Spleen (tissue), 11 donors: ENCODE results near the gene IFNGR1. TPM values are rescaled to one million over a fixed set of nuclear protein-coding genes. Genes with fewer than 3 reads are reported as not detected.

Experiments used
- DNase-seq: peaks from one replicate; pipeline ENCODE4 v3.0.0-alpha.2; 2020
- H3K27ac ChIP-seq, 8 donors: fragments of 200-600 bp; sonication (generic) in 7 of 8; 1 replicate in 4 of 8; 2 replicates in 4 of 8; pipeline versions ENCODE4 v1.5.0 to v1.8.0; 2016 to 2021; ENCODE audit warnings: inconsistent platforms in 4 of 8, mild to moderate bottlenecking in 4 of 8, moderate library complexity in 1 of 8
- H3K27me3 ChIP-seq, 7 donors: fragments of 200-600 bp; sonication (generic) in 6 of 7; replicated peaks in 1 of 7; 1 replicate in 4 of 7; 2 replicates in 3 of 7; pipeline versions ENCODE4 v1.5.0 to v1.8.0; 2016 to 2021; ENCODE audit warnings: inconsistent platforms in 3 of 7, mild to moderate bottlenecking in 1 of 7
- H3K36me3 ChIP-seq, 6 donors: fragments of 200-600 bp; sonication (generic) in 5 of 6; 1 replicate in 4 of 6; 2 replicates in 2 of 6; pipeline versions ENCODE4 v1.5.0 to v1.8.0; 2016 to 2021; ENCODE audit warnings: inconsistent platforms in 2 of 6
- H3K4me1 ChIP-seq, 6 donors: fragments of 200-600 bp; sonication (generic) in 5 of 6; 1 replicate in 3 of 6; 2 replicates in 3 of 6; pipeline versions ENCODE4 v1.5.0 to v1.8.0; 2016 to 2021; ENCODE audit warnings: inconsistent platforms in 3 of 6
- H3K4me3 ChIP-seq, 8 donors: fragments of 200-600 bp; sonication (generic) in 7 of 8; 1 replicate in 4 of 8; 2 replicates in 4 of 8; pipeline versions ENCODE4 v1.5.0 to v1.8.0; 2016 to 2021; ENCODE audit warnings: inconsistent platforms in 4 of 8, mild to moderate bottlenecking in 4 of 8, moderate library complexity in 2 of 8
- H3K9me3 ChIP-seq, 8 donors: fragments of 200-600 bp; sonication (generic) in 7 of 8; 1 replicate in 4 of 8; 2 replicates in 4 of 8; pipeline versions ENCODE4 v1.5.0 to v1.8.0; 2016 to 2021; ENCODE audit warnings: inconsistent platforms in 4 of 8
- CTCF ChIP-seq, 11 experiments: fragments of 200-600 bp in 7 of 11; fragments of 450-650 bp in 4 of 11; sonication (generic) in 4 of 11; IDR thresholded peaks in 8 of 11; conservative IDR thresholded peaks in 3 of 11; 1 replicate in 7 of 11; 2 replicates in 4 of 11; pipeline versions ENCODE4 v1.4.0 to v1.8.0; 2016 to 2021; ENCODE audit warnings: antibody characterized with exemption in 11 of 11, inconsistent platforms in 4 of 11, mild to moderate bottlenecking in 1 of 11
- POLR2A ChIP-seq, 3 donors: fragments of 450-650 bp; IDR thresholded peaks; one replicate each; pipeline ENCODE4 v1.5.1; 2017; ENCODE audit warnings: antibody characterized with exemption in 3 of 3, mild to moderate bottlenecking in 1 of 3
- POLR2AphosphoS5 ChIP-seq, 3 donors: sonication (generic); formaldehyde crosslinking; IDR thresholded peaks; one replicate each; pipeline ENCODE4 v1.5.1; 2017; ENCODE audit warnings: antibody characterized with exemption in 3 of 3
- WGBS, 5 donors: extraction: QIAGEN DNeasy Blood & Tissue Kit in 3 of 5; methylation state at CpG; one replicate each; pipeline versions ENCODE4 v1.1.5 to v1.1.7; 2013 to 2018; 5-methylcytosine and 5-hydroxymethylcytosine counted together
- intact Hi-C: fragments of 100-400 bp; cut with DNase I; formaldehyde crosslinking; loops from one replicate; pipeline ENCODE4 v1.15.0; 2023; ENCODE audit warnings: low total_unique reads
- polyA plus RNA-seq, 3 donors: library from polyadenylated mRNA; stranded (reverse); fragments of 200-250 nt; gene quantifications; one replicate each; pipeline ENCODE4 v1.2.1, GENCODE V29; 2013
- total RNA-seq, 7 donors: library from RNA; depleted of rRNA in 3 of 7; stranded (reverse); fragments of >200 nt in 3 of 7; fragmentation: NEBNext Ultra II Directional in 4 of 7; extraction: Animal tissue kit (Norgen Biotek cat#: 25700) in 4 of 7; gene quantifications; one replicate each; pipeline versions ENCODE4 v1.1.0 to v1.2.1, GENCODE V29; 2016 to 2021
- donor health status: healthy with polysubstance abuse.
- donor health status: DM: no; HTN: no; CAD: no; lungs with moderate emphysema.
- donor health status: DM: no; HTN: no; CAD: no.
- donor health status: Bipolar disorder and iron deficiency.
- donor health status: healthy.
- donor health status: DM: no; HTN: no; CAD: no.
- donor health status: DM: yes; HTN: yes; CAD: no.

Gene IFNGR1
- total and polyA plus RNA-seq, 10 donors, result 119 to 291 (median 183) TPM

GRCh38 chr6:137265561-137266308 lies 46.5 kb upstream of the IFNGR1 start:
- H3K4me3 ChIP-seq, result no peak overlapping the region
- H3K9me3 ChIP-seq, result no peaks in the 10 kb centered on the region
- H3K4me1 ChIP-seq, result peaks cover 0 to 36% (median 14%) of the 10 kb centered on the region in 6 donors
- no peaks in the 10 kb centered on the region for H3K36me3 ChIP-seq
- no peak for DNase-seq
- no peak for TF ChIP-seq POLR2A (IDR thresholded peaks at IDR 0.05)
- TF ChIP-seq POLR2AphosphoS5 (IDR thresholded peaks at IDR 0.05), result no peak
- no peak for TF ChIP-seq CTCF (IDR thresholded peaks at IDR 0.05 in 8 of 11, conservative IDR thresholded peaks at IDR 0.05 in 3 of 11)
- H3K27me3 ChIP-seq, result no peaks in the 10 kb centered on the region
- intact Hi-C loops, result loop anchor here (10.0 kb wide), 1 partner anchor 49 kb away; no protein-coding TSS in a partner anchor
- no peak overlapping the region for H3K27ac ChIP-seq
- 81 to 92% (median 86%) methylated on average over 7 of the region's 7 CpGs for WGBS, 5 donors

- Histone ChIP-seq H3K27me3 (no peaks in the 10 kb centered on the region), H3K4me1 (peaks cover 0 to 36% (median 11%) of the 10 kb centered on the region in 6 donors), H3K36me3 (no peaks in the 10 kb centered on the region), H3K9me3 (no peaks in the 10 kb centered on the region), H3K4me3 (no peak overlapping the region), H3K27ac (no peak overlapping the region)
- intact Hi-C loops, result loop anchor here (10.0 kb wide), 1 partner anchor 50 kb away; no protein-coding TSS in a partner anchor
- TF ChIP-seq POLR2AphosphoS5 (IDR thresholded peaks at IDR 0.05) (no peak), POLR2A (IDR thresholded peaks at IDR 0.05) (no peak), CTCF (IDR thresholded peaks at IDR 0.05 in 8 of 11, conservative IDR thresholded peaks at IDR 0.05 in 3 of 11) (no peak)
- no peak for DNase-seq
- WGBS, 5 donors, result 67 to 83% (median 71%) methylated on average over 5 of the region's 5 CpGs
Observed at GRCh38 chr6:137264311-137265075, 45.3 kb upstream of the IFNGR1 start.

GRCh38 chr6:137261761-137262160 lies 42.6 kb upstream of the IFNGR1 start:
- H3K36me3 ChIP-seq, result no peaks in the 10 kb centered on the region
- TF ChIP-seq POLR2AphosphoS5 (IDR thresholded peaks at IDR 0.05) (no peak), POLR2A (IDR thresholded peaks at IDR 0.05) (no peak), CTCF (IDR thresholded peaks at IDR 0.05 in 8 of 11, conservative IDR thresholded peaks at IDR 0.05 in 3 of 11) (no peak)
- H3K4me3 ChIP-seq, result no peak overlapping the region
- peaks cover 0 to 52% (median 14%) of the 10 kb centered on the region in 6 donors for H3K4me1 ChIP-seq
- no peaks in the 10 kb centered on the region for H3K27me3 ChIP-seq
- no peak for DNase-seq
- peaks cover 0 to 5% (median 0%) of the 10 kb centered on the region in 8 donors for H3K9me3 ChIP-seq
- intact Hi-C loops, result loop anchor here (10.0 kb wide), 1 partner anchor 53 kb away; no protein-coding TSS in a partner anchor
- peak overlapping the region in 5 of 8 donors; percentile 33 to 65 (median 59) for H3K27ac ChIP-seq

- no peak for DNase-seq
- Histone ChIP-seq H3K9me3 (peaks cover 0 to 7% (median 0%) of the 10 kb centered on the region in 8 donors), H3K27ac (peak overlapping the region in 5 of 8 donors; percentile 33 to 65 (median 59)), H3K4me1 (peaks cover 0 to 52% (median 14%) of the 10 kb centered on the region in 6 donors), H3K36me3 (no peaks in the 10 kb centered on the region), H3K4me3 (no peak overlapping the region), H3K27me3 (no peaks in the 10 kb centered on the region)
- WGBS, 5 donors, result 66 to 77% (median 73%) methylated on average over 3 of the region's 3 CpGs
- intact Hi-C loops, result loop anchor here (10.0 kb wide), 1 partner anchor 53 kb away; no protein-coding TSS in a partner anchor
- TF ChIP-seq POLR2A (IDR thresholded peaks at IDR 0.05), result no peak
- TF ChIP-seq POLR2AphosphoS5 (IDR thresholded peaks at IDR 0.05), result no peak
- no peak for TF ChIP-seq CTCF (IDR thresholded peaks at IDR 0.05 in 8 of 11, conservative IDR thresholded peaks at IDR 0.05 in 3 of 11)
Observed at GRCh38 chr6:137261361-137261760, 42.2 kb upstream of the IFNGR1 start.
